ENCODE measurements around the gene CHRNA7. TPM values are rescaled to one million over a fixed set of nuclear protein-coding genes. Genes with fewer than 3 reads are reported as not detected.
"Not testable (repeated sequence)": the region's sequence is repeated elsewhere in the genome, so short reads cannot be mapped to it uniquely, and the experiment has no call there.

CHRNA7 gene
- total and polyA plus RNA-seq, 8 donors = 0.76 to 9.2 (median 4.0) TPM

DNA sequence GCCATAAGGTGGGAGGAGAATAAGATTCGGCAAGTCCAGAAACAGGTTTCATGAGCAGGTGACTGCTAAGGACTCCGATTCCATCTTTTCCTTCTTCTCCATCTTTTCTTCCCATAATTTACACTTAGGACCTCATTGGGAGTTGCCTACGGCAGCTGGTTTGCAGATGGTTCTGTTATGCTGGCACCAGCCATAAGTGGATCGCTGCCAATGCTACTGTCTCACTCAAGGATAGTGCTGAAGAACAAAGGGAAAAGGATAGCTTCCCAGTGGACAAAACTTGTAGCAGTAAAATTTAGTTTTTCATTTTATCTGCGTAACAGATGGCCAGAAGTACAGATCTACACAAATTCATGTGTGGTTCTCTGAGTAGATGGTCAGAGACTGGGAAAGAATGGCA, 178.8 kb downstream of the CHRNA7 start:
- H3K9me3 ChIP-seq; H3K27me3 ChIP-seq; DNase-seq; H3K27ac ChIP-seq; intact Hi-C loops (cut with DNase I); H3K4me3 ChIP-seq; ATAC-seq; H3K4me1 ChIP-seq; H3K36me3 ChIP-seq; FAIRE-seq: not testable (repeated sequence)
- WGBS, 2 donors = no CpG with 5 or more reads among the region's 5 CpGs

- H3K27ac ChIP-seq = no peak overlapping the region
- no peak overlapping the region for H3K4me3 ChIP-seq
- no peaks in the 10 kb centered on the region for H3K9me3 ChIP-seq
- no peaks in the 10 kb centered on the region for H3K4me1 ChIP-seq
- no peaks in the 10 kb centered on the region for H3K36me3 ChIP-seq
- WGBS, 2 donors = 70 to 86% methylated on average over 3 of the region's 3 CpGs
- ATAC-seq = no peak
- FAIRE-seq = no peak
- H3K27me3 ChIP-seq = no peaks in the 10 kb centered on the region
- no peak for DNase-seq
- TF ChIP-seq, protein P1, sequence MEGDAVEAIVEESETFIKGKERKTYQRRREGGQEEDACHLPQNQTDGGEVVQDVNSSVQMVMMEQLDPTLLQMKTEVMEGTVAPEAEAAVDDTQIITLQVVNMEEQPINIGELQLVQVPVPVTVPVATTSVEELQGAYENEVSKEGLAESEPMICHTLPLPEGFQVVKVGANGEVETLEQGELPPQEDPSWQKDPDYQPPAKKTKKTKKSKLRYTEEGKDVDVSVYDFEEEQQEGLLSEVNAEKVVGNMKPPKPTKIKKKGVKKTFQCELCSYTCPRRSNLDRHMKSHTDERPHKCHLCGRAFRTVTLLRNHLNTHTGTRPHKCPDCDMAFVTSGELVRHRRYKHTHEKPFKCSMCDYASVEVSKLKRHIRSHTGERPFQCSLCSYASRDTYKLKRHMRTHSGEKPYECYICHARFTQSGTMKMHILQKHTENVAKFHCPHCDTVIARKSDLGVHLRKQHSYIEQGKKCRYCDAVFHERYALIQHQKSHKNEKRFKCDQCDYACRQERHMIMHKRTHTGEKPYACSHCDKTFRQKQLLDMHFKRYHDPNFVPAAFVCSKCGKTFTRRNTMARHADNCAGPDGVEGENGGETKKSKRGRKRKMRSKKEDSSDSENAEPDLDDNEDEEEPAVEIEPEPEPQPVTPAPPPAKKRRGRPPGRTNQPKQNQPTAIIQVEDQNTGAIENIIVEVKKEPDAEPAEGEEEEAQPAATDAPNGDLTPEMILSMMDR (IDR thresholded peaks at IDR 0.05) = no peak
- intact Hi-C loops (cut with DNase I) = no loop called here
Observed at GRCh38 chr15:32218666-32219065, 188.4 kb downstream of the CHRNA7 start.

Other genes with a start within 250 kb of the CHRNA7 start
- gene OTUD7A, start 159.8 kb upstream of the CHRNA7 start, total RNA-seq = 1 to 10 TPM in 5 of 6 donors, under 1 TPM in 1; 0.83 to 2.6 (median 2.0) TPM
- gene OTUD7A, start 159.8 kb upstream of the CHRNA7 start, polyA plus RNA-seq = 1 to 10 TPM; 1.1 to 1.9 TPM